ENCODE results near the gene PDZRN4. TPM values are rescaled to one million over a fixed set of nuclear protein-coding genes. Genes with fewer than 3 reads are reported as not detected.
"Not testable (repeated sequence)": the region's sequence is repeated elsewhere in the genome, so short reads cannot be mapped to it uniquely, and the experiment has no call there.

Gene PDZRN4
- total RNA-seq, 1 donor from 2014 or later, result not detected

GRCh38 chr12:41537522-41537921 lies 349.4 kb downstream of the PDZRN4 start:
- no peaks in the 10 kb centered on the region for H3K36me3 ChIP-seq (ENCODE audit: control insufficient read depth, insufficient read depth, low read length)
- DNase-seq (ENCODE audit: low read depth) (no peak), FAIRE-seq (no peak)
- no peak overlapping the region for H3K4me3 ChIP-seq (ENCODE audit: low read depth, low read length)
- H3K27me3 ChIP-seq (ENCODE audit: control insufficient read depth, insufficient read depth, low read length), result no peaks in the 10 kb centered on the region
- TF ChIP-seq, protein P1, sequence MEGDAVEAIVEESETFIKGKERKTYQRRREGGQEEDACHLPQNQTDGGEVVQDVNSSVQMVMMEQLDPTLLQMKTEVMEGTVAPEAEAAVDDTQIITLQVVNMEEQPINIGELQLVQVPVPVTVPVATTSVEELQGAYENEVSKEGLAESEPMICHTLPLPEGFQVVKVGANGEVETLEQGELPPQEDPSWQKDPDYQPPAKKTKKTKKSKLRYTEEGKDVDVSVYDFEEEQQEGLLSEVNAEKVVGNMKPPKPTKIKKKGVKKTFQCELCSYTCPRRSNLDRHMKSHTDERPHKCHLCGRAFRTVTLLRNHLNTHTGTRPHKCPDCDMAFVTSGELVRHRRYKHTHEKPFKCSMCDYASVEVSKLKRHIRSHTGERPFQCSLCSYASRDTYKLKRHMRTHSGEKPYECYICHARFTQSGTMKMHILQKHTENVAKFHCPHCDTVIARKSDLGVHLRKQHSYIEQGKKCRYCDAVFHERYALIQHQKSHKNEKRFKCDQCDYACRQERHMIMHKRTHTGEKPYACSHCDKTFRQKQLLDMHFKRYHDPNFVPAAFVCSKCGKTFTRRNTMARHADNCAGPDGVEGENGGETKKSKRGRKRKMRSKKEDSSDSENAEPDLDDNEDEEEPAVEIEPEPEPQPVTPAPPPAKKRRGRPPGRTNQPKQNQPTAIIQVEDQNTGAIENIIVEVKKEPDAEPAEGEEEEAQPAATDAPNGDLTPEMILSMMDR (IDR thresholded peaks at IDR 0.05; ENCODE audit: insufficient read depth, low read length, severe bottlenecking), result no peak

- no peak for DNase-seq (ENCODE audit: low read depth)
- H3K36me3 ChIP-seq (ENCODE audit: control insufficient read depth, insufficient read depth, low read length), result no peaks in the 10 kb centered on the region
- FAIRE-seq, result no peak
- TF ChIP-seq, protein P1 (IDR thresholded peaks at IDR 0.05; ENCODE audit: insufficient read depth, low read length, severe bottlenecking), result no peak
- no peak overlapping the region for H3K4me3 ChIP-seq (ENCODE audit: low read depth, low read length)
- H3K27me3 ChIP-seq (ENCODE audit: control insufficient read depth, insufficient read depth, low read length), result no peaks in the 10 kb centered on the region
Measured at GRCh38 chr12:41545761-41546160, 357.6 kb downstream of the PDZRN4 start.

- H3K36me3 ChIP-seq (ENCODE audit: control insufficient read depth, insufficient read depth, low read length); FAIRE-seq; DNase-seq (ENCODE audit: low read depth); H3K4me3 ChIP-seq (ENCODE audit: low read depth, low read length); H3K27me3 ChIP-seq (ENCODE audit: control insufficient read depth, insufficient read depth, low read length): not testable (repeated sequence)
Measured at GRCh38 chr12:41547071-41547470, 359.0 kb downstream of the PDZRN4 start.

GRCh38 chr12:41548926-41549325 lies 360.8 kb downstream of the PDZRN4 start:
- Histone ChIP-seq H3K36me3 (ENCODE audit: control insufficient read depth, insufficient read depth, low read length) (no peaks in the 10 kb centered on the region), H3K4me3 (ENCODE audit: low read depth, low read length) (no peak overlapping the region), H3K27me3 (ENCODE audit: control insufficient read depth, insufficient read depth, low read length) (no peaks in the 10 kb centered on the region)
- TF ChIP-seq, protein P1 (IDR thresholded peaks at IDR 0.05; ENCODE audit: insufficient read depth, low read length, severe bottlenecking), result no peak
- DNase-seq (ENCODE audit: low read depth), result no peak
- FAIRE-seq, result no peak

DNA sequence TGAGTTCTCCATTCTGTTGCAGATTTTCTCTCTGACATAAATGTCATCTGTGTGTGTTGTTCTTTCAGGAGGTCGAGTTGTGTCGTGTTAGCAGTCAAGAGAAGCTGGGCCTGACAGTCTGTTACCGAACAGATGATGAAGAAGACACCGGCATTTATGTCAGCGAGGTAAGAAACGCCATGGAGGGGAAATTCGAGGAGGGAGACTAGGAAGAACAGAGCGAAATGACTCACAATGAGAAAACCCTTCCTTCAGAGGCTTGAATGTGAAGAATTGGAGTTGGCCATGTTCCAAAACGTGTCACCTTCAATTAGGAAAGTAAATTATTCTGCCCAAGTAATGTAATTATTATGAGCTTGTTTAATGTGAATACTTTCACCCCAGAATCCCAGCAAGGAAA lies 364.5 kb downstream of the PDZRN4 start:
- peak; percentile 7 for DNase-seq (ENCODE audit: low read depth)
- Histone ChIP-seq H3K4me3 (ENCODE audit: low read depth, low read length) (no peak overlapping the region), H3K36me3 (ENCODE audit: control insufficient read depth, insufficient read depth, low read length) (no peaks in the 10 kb centered on the region), H3K27me3 (ENCODE audit: control insufficient read depth, insufficient read depth, low read length) (no peaks in the 10 kb centered on the region)
- FAIRE-seq, result no peak
- TF ChIP-seq, protein P1 (IDR thresholded peaks at IDR 0.05; ENCODE audit: insufficient read depth, low read length, severe bottlenecking), result no peak

- H3K36me3 ChIP-seq (ENCODE audit: control insufficient read depth, insufficient read depth, low read length), result no peaks in the 10 kb centered on the region
- H3K4me3 ChIP-seq (ENCODE audit: low read depth, low read length), result no peak overlapping the region
- TF ChIP-seq, protein P1 (IDR thresholded peaks at IDR 0.05; ENCODE audit: insufficient read depth, low read length, severe bottlenecking), result no peak
- DNase-seq (ENCODE audit: low read depth) (peak; percentile 13), FAIRE-seq (no peak)
- no peaks in the 10 kb centered on the region for H3K27me3 ChIP-seq (ENCODE audit: control insufficient read depth, insufficient read depth, low read length)
Measured at GRCh38 chr12:41556176-41556575, 368.1 kb downstream of the PDZRN4 start.
